Suprapubic skin (tissue), 4 donors: ENCODE results near the gene LCT. TPM values are rescaled to one million over a fixed set of nuclear protein-coding genes. Genes with fewer than 3 reads are reported as not detected.

Experiments
- DNase-seq, 2 donors: peaks; one replicate each; pipeline ENCODE4 v3.0.0-alpha.2; 2019; ENCODE audit warnings: low spot score in 2 of 2
- H3K27ac ChIP-seq: fragments of 200-600 bp; sonication (generic); one replicate; pipeline ENCODE4 v1.5.1; 2019
- H3K27me3 ChIP-seq: fragments of 200-600 bp; sonication (generic); one replicate; pipeline ENCODE4 v1.5.1; 2019
- H3K36me3 ChIP-seq: fragments of 200-600 bp; sonication (generic); one replicate; pipeline ENCODE4 v1.5.1; 2019
- H3K4me1 ChIP-seq: fragments of 200-600 bp; sonication (generic); one replicate; pipeline ENCODE4 v1.5.1; 2019
- H3K4me3 ChIP-seq: fragments of 200-600 bp; sonication (generic); one replicate; pipeline ENCODE4 v1.5.1; 2019; ENCODE audit warnings: mild to moderate bottlenecking
- H3K9me3 ChIP-seq: fragments of 200-600 bp; sonication (generic); one replicate; pipeline ENCODE4 v1.5.1; 2019
- EP300 ChIP-seq: sonication (generic); formaldehyde crosslinking; IDR thresholded peaks from one replicate; pipeline ENCODE4 v1.6.1; 2017; ENCODE audit warnings: antibody characterized with exemption
- POLR2A ChIP-seq, 2 donors: fragments of 450-650 bp; IDR thresholded peaks; one replicate each; pipeline ENCODE4 v1.6.1; 2017; ENCODE audit warnings: antibody characterized with exemption in 2 of 2, mild to moderate bottlenecking in 2 of 2, moderate library complexity in 2 of 2
- POLR2AphosphoS5 ChIP-seq, 3 donors: sonication (generic); formaldehyde crosslinking; IDR thresholded peaks; one replicate each; pipeline ENCODE4 v1.6.1; 2017; ENCODE audit warnings: antibody characterized with exemption in 3 of 3
- WGBS: methylation state at CpG from one replicate; pipeline ENCODE4 v1.1.5; 2018; 5-methylcytosine and 5-hydroxymethylcytosine counted together
- total RNA-seq, 4 donors: library from RNA; depleted of rRNA; stranded (reverse); fragments of >200 nt; gene quantifications; one replicate each; pipeline ENCODE4 v1.1.0, GENCODE V29; 2016
- TF ChIP-seq, protein P1 (sequence below), 2 donors: fragments of 200-600 bp in 1 of 2; fragments of 450-650 bp in 1 of 2; sonication (generic) in 1 of 2; IDR thresholded peaks; one replicate each; pipeline ENCODE4 v1.5.1; 2016 to 2019; ENCODE audit warnings: antibody characterized with exemption in 2 of 2, mild to moderate bottlenecking in 1 of 2, moderate library complexity in 1 of 2

LCT gene
- total RNA-seq, 4 donors from 2014 or later: not detected

DNA sequence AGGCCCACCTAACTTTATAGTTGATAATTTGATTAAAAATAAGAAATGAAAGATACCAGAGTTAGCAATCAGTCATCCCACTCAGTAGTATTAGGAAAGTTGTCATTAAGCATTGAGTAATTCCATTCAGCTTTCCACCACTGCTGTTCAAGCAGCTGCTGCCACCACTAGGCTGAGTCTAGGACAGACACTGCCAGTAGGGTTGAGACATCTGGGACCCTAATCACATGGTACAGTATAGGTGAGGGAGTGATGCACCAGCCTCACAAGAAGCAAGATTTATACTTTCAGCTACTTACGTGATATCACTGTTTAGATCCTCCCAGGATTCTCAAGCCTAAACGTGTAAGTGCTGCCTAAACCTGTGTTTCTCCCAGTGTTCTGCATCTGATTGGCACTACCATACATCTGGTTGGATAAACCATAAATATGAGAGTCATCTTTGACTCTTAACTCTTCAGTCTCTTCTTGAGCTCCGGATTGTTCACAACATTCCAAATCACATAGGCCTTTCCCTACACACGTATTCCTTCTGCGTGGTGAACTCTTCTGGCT, 92.1 kb downstream of the LCT start:
- TF ChIP-seq EP300 (no peak), POLR2AphosphoS5 (IDR thresholded peaks at IDR 0.05) (no peak), POLR2A (IDR thresholded peaks at IDR 0.05) (no peak)
- TF ChIP-seq, protein P1, sequence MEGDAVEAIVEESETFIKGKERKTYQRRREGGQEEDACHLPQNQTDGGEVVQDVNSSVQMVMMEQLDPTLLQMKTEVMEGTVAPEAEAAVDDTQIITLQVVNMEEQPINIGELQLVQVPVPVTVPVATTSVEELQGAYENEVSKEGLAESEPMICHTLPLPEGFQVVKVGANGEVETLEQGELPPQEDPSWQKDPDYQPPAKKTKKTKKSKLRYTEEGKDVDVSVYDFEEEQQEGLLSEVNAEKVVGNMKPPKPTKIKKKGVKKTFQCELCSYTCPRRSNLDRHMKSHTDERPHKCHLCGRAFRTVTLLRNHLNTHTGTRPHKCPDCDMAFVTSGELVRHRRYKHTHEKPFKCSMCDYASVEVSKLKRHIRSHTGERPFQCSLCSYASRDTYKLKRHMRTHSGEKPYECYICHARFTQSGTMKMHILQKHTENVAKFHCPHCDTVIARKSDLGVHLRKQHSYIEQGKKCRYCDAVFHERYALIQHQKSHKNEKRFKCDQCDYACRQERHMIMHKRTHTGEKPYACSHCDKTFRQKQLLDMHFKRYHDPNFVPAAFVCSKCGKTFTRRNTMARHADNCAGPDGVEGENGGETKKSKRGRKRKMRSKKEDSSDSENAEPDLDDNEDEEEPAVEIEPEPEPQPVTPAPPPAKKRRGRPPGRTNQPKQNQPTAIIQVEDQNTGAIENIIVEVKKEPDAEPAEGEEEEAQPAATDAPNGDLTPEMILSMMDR (IDR thresholded peaks at IDR 0.05): no peak
- Histone ChIP-seq H3K27me3 (no peaks in the 10 kb centered on the region), H3K27ac (no peak overlapping the region), H3K4me1 (peaks cover 28% of the 10 kb centered on the region), H3K4me3 (no peak overlapping the region), H3K36me3 (peaks cover 18% of the 10 kb centered on the region), H3K9me3 (no peaks in the 10 kb centered on the region)
- no peak for DNase-seq
- 58% methylated on average over 5 of the region's 5 CpGs for WGBS

DNA sequence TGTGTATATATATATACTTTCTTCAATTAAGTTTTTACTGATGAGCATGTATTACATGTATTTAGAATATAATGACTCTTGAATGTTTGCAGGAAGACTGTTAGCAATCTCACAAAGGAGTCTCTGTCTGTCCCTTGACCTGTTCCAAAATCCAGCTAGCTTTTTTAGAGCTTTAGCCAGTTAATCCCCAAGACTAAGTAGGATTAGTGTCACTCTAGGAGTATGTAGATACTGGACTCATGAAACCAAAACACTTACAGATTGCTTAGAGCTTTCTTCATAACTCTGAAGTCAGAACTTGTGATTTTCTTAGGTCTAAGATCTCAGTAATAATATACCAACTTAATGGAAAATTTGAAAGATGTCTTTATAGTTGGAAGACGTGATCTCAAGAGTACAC, 93.1 kb downstream of the LCT start:
- no peak for DNase-seq
- Histone ChIP-seq H3K9me3 (no peaks in the 10 kb centered on the region), H3K27me3 (no peaks in the 10 kb centered on the region), H3K36me3 (peaks cover 8% of the 10 kb centered on the region), H3K4me3 (no peak overlapping the region), H3K4me1 (peaks cover 28% of the 10 kb centered on the region), H3K27ac (no peak overlapping the region)
- TF ChIP-seq EP300 (no peak), POLR2A (IDR thresholded peaks at IDR 0.05) (no peak), POLR2AphosphoS5 (IDR thresholded peaks at IDR 0.05) (no peak)
- TF ChIP-seq, protein P1 (IDR thresholded peaks at IDR 0.05): no peak
- WGBS: 90% methylated on average over 1 of the region's 1 CpG

DNA sequence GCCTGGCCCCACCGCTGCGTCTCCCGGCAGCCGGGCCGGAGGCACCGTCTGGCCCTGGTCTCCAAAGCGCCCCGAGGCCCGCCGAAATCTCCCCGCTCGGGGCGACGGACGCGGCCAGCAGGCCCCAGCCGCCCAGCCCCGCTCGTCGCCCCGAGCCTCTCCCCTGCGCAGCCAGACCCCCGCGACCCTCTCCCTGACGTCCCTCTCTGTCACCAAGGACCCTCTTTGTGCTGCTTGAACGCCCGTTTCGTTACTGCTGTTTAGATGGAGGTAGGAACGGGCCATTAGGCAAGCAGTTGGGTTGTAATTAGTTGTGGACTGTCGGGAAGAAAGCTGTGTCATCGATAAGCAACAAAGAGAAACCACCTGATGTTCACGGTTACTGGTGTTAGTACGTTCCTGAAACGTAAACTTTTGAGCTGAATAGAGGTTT, 94.6 kb downstream of the LCT start:
- TF ChIP-seq POLR2AphosphoS5 (IDR thresholded peaks at IDR 0.05): no peak
- peak in 1 of 2 donors; percentile 45 for TF ChIP-seq POLR2A (IDR thresholded peaks at IDR 0.05)
- Histone ChIP-seq H3K9me3 (no peaks in the 10 kb centered on the region), H3K36me3 (no peaks in the 10 kb centered on the region), H3K4me3 (peak overlapping the region; percentile 99), H3K4me1 (peaks cover 28% of the 10 kb centered on the region), H3K27ac (peak overlapping the region; percentile 98), H3K27me3 (no peaks in the 10 kb centered on the region)
- under 1% methylated on average over 29 of the region's 34 CpGs for WGBS
- DNase-seq: no peak

DNA sequence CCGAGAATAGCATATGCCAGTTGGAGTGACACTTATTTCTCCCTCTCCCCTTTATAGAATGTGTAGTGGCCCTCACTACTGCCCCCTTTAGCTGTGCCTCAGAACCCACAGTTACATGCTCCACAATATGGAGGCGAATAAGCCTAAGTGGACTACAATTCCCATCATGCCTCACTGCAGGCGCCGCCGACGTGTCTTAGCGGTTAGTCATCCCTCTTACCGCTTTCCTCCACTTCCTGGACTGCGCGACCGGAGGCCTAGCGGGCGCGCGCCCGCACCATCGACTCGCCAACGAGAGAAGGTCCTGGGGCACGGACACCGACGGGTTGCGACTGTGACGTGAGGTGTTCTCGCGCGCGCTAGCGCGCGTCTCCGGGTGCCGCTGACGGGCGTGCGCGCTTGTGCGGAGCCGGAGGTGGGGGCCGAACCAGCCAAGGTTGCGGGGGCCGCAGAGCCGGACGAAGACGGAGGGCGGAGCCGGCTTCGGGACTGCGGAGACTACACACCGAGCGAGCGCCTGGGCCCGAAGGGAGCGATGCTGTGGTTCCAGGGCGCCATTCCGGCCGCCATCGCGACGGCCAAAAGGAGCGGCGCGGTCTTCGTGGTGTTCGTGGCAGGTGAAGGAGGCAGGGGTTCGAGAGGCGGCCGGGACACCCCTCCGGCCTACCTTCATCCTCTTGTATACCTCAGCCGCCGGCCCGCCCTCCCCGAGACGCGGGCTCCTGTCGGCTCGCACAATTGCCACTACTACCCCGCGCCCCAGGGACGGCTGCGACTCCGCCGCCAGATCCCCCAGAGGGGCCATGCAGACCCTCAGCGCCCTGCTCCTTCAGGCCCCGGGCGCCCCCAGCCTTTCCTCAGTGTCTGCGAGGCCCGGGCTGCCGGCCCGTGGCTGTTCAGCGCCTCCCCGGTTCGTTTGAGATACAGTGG, 95.3 kb downstream of the LCT start, which contains the start of gene UBXN4:
TSS of gene UBXN4 (plus strand) at position 461 of the 930 bp plus-strand sequence. CDS start at position 536, 75 bp downstream.
- no peaks in the 10 kb centered on the region for H3K36me3 ChIP-seq
- peak in 2 of 3 donors; percentile 42 to 55 for TF ChIP-seq POLR2AphosphoS5 (IDR thresholded peaks at IDR 0.05)
- peak; percentile 23 to 93 for TF ChIP-seq POLR2A (IDR thresholded peaks at IDR 0.05)
- TF ChIP-seq, protein P1 (IDR thresholded peaks at IDR 0.05): no peak
- no peak for TF ChIP-seq EP300

DNA sequence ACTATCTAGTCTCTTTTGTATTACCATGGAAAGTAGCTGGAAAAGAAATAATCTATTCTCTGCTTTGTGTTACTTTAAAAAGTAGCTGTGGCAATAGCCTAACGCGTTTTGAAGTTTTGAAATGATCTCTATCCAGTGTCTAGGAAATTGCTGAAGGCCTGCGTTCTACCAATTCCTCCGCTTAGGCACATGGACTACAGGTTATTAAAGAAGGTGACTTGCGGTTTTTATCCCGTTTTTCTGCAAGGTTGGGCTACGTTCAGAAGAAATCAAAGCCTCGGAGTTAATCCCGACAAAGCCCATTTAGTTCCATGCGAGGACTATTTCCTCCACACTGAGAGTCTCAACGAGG, 96.0 kb downstream of the LCT start:
- no peak for DNase-seq
- Histone ChIP-seq H3K4me1 (peaks cover 28% of the 10 kb centered on the region), H3K9me3 (no peaks in the 10 kb centered on the region), H3K27ac (no peak overlapping the region), H3K36me3 (no peaks in the 10 kb centered on the region), H3K27me3 (no peaks in the 10 kb centered on the region), H3K4me3 (peak overlapping the region; percentile 99)
- 83% methylated on average over 11 of the region's 11 CpGs for WGBS
- TF ChIP-seq, protein P1 (IDR thresholded peaks at IDR 0.05): no peak
- TF ChIP-seq EP300 (no peak), POLR2AphosphoS5 (IDR thresholded peaks at IDR 0.05) (no peak), POLR2A (IDR thresholded peaks at IDR 0.05) (no peak)

More for the DNA sequence above, 95.3 kb downstream of the LCT start, which contains the start of gene UBXN4:
- 1% methylated on average over 65 of the region's 93 CpGs for WGBS
- H3K9me3 ChIP-seq: no peaks in the 10 kb centered on the region
- no peaks in the 10 kb centered on the region for H3K27me3 ChIP-seq
- H3K4me1 ChIP-seq: peaks cover 28% of the 10 kb centered on the region
- peak within 1 kb of the TSS; percentile 98 for H3K27ac ChIP-seq
- DNase-seq: peak; percentile 97 to 98
- peak within 1 kb of the TSS; percentile 99 for H3K4me3 ChIP-seq
